Fibroblast of villous mesenchyme (primary cell): ENCODE data around the gene HSD17B8. TPM values are rescaled to one million over a fixed set of nuclear protein-coding genes. Genes with fewer than 3 reads are reported as not detected.
A peak's percentile ranks its signal among the peaks of the same experiment; 100 is the strongest.

ENCODE experiments used
- DNase-seq: peaks from one replicate; pipeline ENCODE4 v3.0.0-alpha.2; 2010; ENCODE audit warnings: low read depth
- H3K4me3 ChIP-seq: 2 replicates; pipeline ENCODE4 v1.5.1; 2011; ENCODE audit warnings: low read depth, mild to moderate bottlenecking, low read length
- CTCF ChIP-seq: IDR thresholded peaks from 2 replicates; pipeline ENCODE4 v1.5.1; 2012; ENCODE audit warnings: low read depth, mild to moderate bottlenecking, low read length; ENCODE audit not compliant: insufficient read depth
- total RNA-seq: library from RNA; depleted of rRNA; stranded (reverse); fragments of >200 nt; gene quantifications from 2 replicates; pipeline ENCODE4 v1.2.3, GENCODE V29; 2012

HSD17B8 gene
- total RNA-seq, 1 donor, result 4.7 TPM

- DNase-seq, result no peak
- no peak overlapping the region for H3K4me3 ChIP-seq
- TF ChIP-seq CTCF, result peak; percentile 14
These were observed 28.9 kb upstream of the HSD17B8 start for GRCh38 chr6:33175436-33176069.

GRCh38 chr6:33176906-33177305 lies 27.5 kb upstream of the HSD17B8 start:
- no peak for DNase-seq
- H3K4me3 ChIP-seq, result no peak overlapping the region
- no peak for TF ChIP-seq CTCF

GRCh38 chr6:33177552-33178446 lies 26.7 kb upstream of the HSD17B8 start:
- no peak for DNase-seq
- TF ChIP-seq CTCF, result no peak
- no peak overlapping the region for H3K4me3 ChIP-seq

- H3K4me3 ChIP-seq, result no peak overlapping the region
- no peak for DNase-seq
- no peak for TF ChIP-seq CTCF
These were observed 25.5 kb upstream of the HSD17B8 start for GRCh38 chr6:33178755-33179475.

- TF ChIP-seq CTCF, result no peak
- no peak overlapping the region for H3K4me3 ChIP-seq
- no peak for DNase-seq
These were observed 23.3 kb upstream of the HSD17B8 start for GRCh38 chr6:33181141-33181540.

GRCh38 chr6:33183071-33183683 lies 21.3 kb upstream of the HSD17B8 start:
- no peak for DNase-seq
- H3K4me3 ChIP-seq, result no peak overlapping the region
- no peak for TF ChIP-seq CTCF
